Measurements from ENCODE around the gene ADAMTSL2. TPM values are rescaled to one million over a fixed set of nuclear protein-coding genes. Genes with fewer than 3 reads are reported as not detected.

ADAMTSL2 gene
- total and polyA plus RNA-seq, 4 donors: 0.38 to 20.9 (median 1.9) TPM; not detected in 1

DNA sequence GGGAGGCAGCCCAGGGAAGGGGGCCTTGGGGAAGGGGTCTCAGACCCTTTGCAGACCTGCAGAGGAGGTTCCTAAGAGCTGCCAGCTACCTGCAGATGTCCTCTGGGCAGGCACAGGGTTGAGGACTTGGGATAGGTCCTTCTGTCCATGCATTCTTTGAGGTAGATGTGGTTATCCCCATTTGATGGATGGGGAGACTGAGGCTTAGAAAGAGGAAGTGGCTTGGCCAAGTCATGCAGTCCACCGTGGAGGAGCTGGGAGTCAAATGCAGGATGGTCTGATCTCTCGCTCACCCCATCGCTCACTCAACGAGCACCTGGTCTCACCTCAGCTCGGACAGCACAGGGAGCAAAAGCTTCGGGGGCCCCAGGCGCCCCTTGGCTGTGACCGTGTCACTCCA, 20.2 kb downstream of the ADAMTSL2 start:
- DNase-seq: no peak
- Histone ChIP-seq H3K4me3 (ENCODE audit: low read length in 2 of 2) (no peak overlapping the region), H3K9me3 (ENCODE audit: control insufficient read depth, low read length) (no peaks in the 10 kb centered on the region), H3K27me3 (ENCODE audit: control insufficient read depth in 1 of 2, insufficient read depth in 2 of 2, low read length in 1 of 2) (no peaks in the 10 kb centered on the region), H3K27ac (ENCODE audit: low read depth in 1 of 2, low read length in 2 of 2) (no peak overlapping the region), H3K36me3 (ENCODE audit: control insufficient read depth in 1 of 2, insufficient read depth in 2 of 2, low read length in 1 of 2) (no peaks in the 10 kb centered on the region), H3K4me1 (ENCODE audit: control insufficient read depth in 1 of 2, insufficient read depth in 2 of 2, low read length in 2 of 2) (no peaks in the 10 kb centered on the region)
- ATAC-seq (ENCODE audit: low FRiP score): no peak
- 90 to 96% methylated on average over 8 of the region's 8 CpGs for WGBS, 2 donors
- intact Hi-C loops (cut with DNase I): no loop called here

DNA sequence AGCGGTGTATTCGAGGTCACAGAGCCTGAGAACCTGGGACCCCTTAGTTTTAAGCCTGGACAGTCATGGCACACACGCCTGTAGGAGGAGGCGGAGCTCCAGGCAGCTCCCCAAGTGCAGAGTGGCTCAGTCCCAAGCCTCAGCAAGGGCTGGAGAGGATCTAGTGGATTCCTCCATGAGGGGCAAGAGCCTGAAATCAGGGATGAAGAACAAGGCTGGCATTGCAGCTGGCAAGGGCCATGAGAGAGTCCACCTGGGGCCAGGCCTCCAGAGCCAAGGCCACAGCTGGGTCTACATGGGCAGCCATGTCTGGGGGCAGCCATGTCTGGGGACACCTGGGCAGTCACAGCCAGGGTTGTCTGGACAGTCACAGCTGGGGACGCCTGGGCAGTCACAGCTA, 21.9 kb downstream of the ADAMTSL2 start:
- Histone ChIP-seq H3K36me3 (ENCODE audit: control insufficient read depth in 1 of 2, insufficient read depth in 2 of 2, low read length in 1 of 2) (no peaks in the 10 kb centered on the region), H3K27me3 (ENCODE audit: control insufficient read depth in 1 of 2, insufficient read depth in 2 of 2, low read length in 1 of 2) (no peaks in the 10 kb centered on the region), H3K9me3 (ENCODE audit: control insufficient read depth, low read length) (no peaks in the 10 kb centered on the region), H3K4me3 (ENCODE audit: low read length in 2 of 2) (no peak overlapping the region), H3K27ac (ENCODE audit: low read depth in 1 of 2, low read length in 2 of 2) (no peak overlapping the region), H3K4me1 (ENCODE audit: control insufficient read depth in 1 of 2, insufficient read depth in 2 of 2, low read length in 2 of 2) (no peaks in the 10 kb centered on the region)
- DNase-seq: no peak
- no peak for ATAC-seq (ENCODE audit: low FRiP score)
- 92% methylated on average over 5 of the region's 5 CpGs for WGBS, 2 donors
- intact Hi-C loops (cut with DNase I): no loop called here

DNA sequence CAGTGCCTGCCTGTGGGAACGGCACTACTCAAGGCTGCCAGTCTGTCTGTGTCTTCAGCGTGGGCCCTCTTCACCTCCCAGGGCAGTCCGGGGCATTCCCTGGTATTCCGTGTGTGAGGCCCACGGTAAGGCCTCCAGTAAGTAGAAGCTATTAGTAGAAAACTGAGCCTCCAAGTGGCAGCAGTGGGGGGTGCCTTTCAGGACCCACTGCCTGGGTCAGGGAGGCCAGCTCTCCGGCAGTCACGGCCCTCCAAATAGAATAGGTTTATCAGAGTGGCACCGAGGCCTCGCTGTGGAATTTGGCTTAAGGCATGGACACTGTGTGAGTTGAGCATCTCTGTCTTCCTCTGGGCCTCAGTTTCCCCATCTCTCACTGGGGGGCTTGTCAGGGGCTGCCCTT, 23.1 kb downstream of the ADAMTSL2 start:
- Histone ChIP-seq H3K27me3 (ENCODE audit: control insufficient read depth in 1 of 2, insufficient read depth in 2 of 2, low read length in 1 of 2) (no peaks in the 10 kb centered on the region), H3K36me3 (ENCODE audit: control insufficient read depth in 1 of 2, insufficient read depth in 2 of 2, low read length in 1 of 2) (no peaks in the 10 kb centered on the region), H3K4me1 (ENCODE audit: control insufficient read depth in 1 of 2, insufficient read depth in 2 of 2, low read length in 2 of 2) (no peaks in the 10 kb centered on the region), H3K27ac (ENCODE audit: low read depth in 1 of 2, low read length in 2 of 2) (no peak overlapping the region), H3K4me3 (ENCODE audit: low read length in 2 of 2) (no peak overlapping the region), H3K9me3 (ENCODE audit: control insufficient read depth, low read length) (no peaks in the 10 kb centered on the region)
- WGBS, 2 donors: 95 to 97% methylated on average over 9 of the region's 9 CpGs
- ATAC-seq (ENCODE audit: low FRiP score) (no peak), DNase-seq (no peak)
- intact Hi-C loops (cut with DNase I): no loop called here

DNA sequence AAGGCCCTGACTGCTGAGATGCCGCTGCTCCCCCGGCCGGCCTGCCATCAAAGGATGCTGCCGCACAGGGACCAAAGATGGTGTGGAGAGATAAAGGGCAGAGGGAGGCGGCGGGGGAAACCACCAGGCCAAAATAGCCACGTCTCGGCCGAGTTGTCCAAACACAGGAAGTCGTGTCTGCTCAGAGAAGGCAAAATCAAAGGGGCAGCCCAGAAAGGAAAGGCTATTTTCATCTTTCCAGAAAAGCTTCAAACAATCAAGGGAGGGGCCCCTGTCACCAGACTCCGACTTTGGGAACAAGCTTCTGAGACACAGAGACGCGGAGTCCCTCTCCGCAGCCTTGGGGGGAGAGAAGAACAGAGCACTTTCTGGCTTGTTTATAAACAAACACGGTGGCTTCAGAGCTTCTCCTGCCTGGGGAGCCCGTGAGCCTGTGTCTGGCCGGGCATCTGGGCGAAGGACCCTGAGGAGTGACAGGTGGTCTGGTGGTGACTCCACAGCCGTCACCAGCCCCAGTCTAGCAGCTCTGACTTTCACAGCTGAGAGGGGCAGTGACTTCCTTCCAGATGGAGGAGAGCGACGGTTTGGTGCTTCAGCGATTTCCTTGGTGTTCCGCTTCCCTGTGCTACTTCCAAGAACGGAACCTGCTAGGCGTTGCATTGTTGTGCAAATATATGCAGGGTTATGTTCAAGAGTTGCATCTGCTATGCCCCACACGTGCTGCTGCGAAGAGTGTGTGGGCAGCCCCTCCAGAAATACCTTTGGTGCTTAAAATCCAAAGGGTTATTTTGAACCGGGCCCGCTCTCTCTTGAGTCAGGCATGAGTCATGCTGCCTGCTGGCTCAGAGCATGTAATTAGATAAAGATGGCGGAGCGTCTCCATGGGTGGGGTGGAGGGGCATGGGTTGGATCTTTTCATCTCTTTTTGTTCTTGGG, 24.0 kb downstream of the ADAMTSL2 start:
- no peaks in the 10 kb centered on the region for H3K36me3 ChIP-seq (ENCODE audit: control insufficient read depth in 1 of 2, insufficient read depth in 2 of 2, low read length in 1 of 2)
- H3K9me3 ChIP-seq (ENCODE audit: control insufficient read depth, low read length): no peaks in the 10 kb centered on the region
- ATAC-seq (ENCODE audit: low FRiP score) (peak; percentile 78), DNase-seq (no peak)
- intact Hi-C loops (cut with DNase I): no loop called here
- no peaks in the 10 kb centered on the region for H3K4me1 ChIP-seq (ENCODE audit: control insufficient read depth in 1 of 2, insufficient read depth in 2 of 2, low read length in 2 of 2)
- H3K27ac ChIP-seq (ENCODE audit: low read depth in 1 of 2, low read length in 2 of 2): no peak overlapping the region
- no peaks in the 10 kb centered on the region for H3K27me3 ChIP-seq (ENCODE audit: control insufficient read depth in 1 of 2, insufficient read depth in 2 of 2, low read length in 1 of 2)
- WGBS, 2 donors: 17 to 21% methylated on average over 31 of the region's 31 CpGs
- H3K4me3 ChIP-seq (ENCODE audit: low read length in 2 of 2): no peak overlapping the region

DNA sequence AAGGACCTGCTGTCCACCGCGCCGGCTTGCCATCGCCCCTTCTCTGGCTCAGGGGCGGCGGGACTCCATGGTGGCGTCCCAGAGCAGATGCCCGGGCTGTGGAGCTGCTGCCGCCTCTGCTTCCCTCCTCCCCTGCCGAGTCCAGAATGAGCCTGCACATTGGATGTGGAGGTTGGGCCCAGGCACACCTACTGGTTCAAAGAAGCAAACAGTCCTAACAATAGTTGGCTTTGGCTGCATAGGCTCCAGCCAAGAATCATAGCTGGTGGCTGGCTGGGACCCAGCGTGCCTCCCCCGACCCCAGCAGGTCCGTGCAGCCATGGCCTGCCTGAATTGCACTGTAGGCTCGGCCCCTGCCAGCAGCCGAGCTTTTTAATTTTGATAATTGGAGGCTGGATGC, 25.8 kb downstream of the ADAMTSL2 start:
- WGBS, 2 donors: 25 to 31% methylated on average over 15 of the region's 15 CpGs
- ATAC-seq (ENCODE audit: low FRiP score): no peak
- H3K27me3 ChIP-seq (ENCODE audit: control insufficient read depth in 1 of 2, insufficient read depth in 2 of 2, low read length in 1 of 2): no peaks in the 10 kb centered on the region
- H3K4me1 ChIP-seq (ENCODE audit: control insufficient read depth in 1 of 2, insufficient read depth in 2 of 2, low read length in 2 of 2): no peaks in the 10 kb centered on the region
- intact Hi-C loops (cut with DNase I): no loop called here
- no peak for DNase-seq
- no peaks in the 10 kb centered on the region for H3K9me3 ChIP-seq (ENCODE audit: control insufficient read depth, low read length)
- no peak overlapping the region for H3K4me3 ChIP-seq (ENCODE audit: low read length in 2 of 2)
- no peaks in the 10 kb centered on the region for H3K36me3 ChIP-seq (ENCODE audit: control insufficient read depth in 1 of 2, insufficient read depth in 2 of 2, low read length in 1 of 2)
- H3K27ac ChIP-seq (ENCODE audit: low read depth in 1 of 2, low read length in 2 of 2): no peak overlapping the region

DNA sequence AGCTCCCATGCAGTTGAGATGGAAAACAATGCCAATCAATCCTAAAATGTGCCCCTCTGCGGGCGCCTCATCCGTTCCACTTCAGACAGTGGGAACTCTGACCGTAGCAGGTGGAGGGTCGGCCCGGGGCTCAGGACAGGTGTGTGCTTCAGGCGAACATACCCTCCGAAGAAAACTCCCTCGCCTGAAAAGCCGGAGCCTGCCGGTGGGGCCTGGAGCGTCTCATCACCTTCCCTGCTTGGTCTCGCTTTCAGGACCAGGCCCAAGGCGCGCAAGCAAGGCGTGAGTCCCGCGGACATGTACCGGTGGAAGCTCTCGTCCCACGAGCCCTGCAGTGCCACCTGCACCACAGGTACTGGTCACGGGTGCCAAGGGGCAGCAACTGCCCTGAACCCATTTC, 26.4 kb downstream of the ADAMTSL2 start:
- 95 to 97% methylated on average over 22 of the region's 22 CpGs for WGBS, 2 donors
- Histone ChIP-seq H3K4me1 (ENCODE audit: control insufficient read depth in 1 of 2, insufficient read depth in 2 of 2, low read length in 2 of 2) (no peaks in the 10 kb centered on the region), H3K27ac (ENCODE audit: low read depth in 1 of 2, low read length in 2 of 2) (no peak overlapping the region), H3K4me3 (ENCODE audit: low read length in 2 of 2) (no peak overlapping the region), H3K36me3 (ENCODE audit: control insufficient read depth in 1 of 2, insufficient read depth in 2 of 2, low read length in 1 of 2) (no peaks in the 10 kb centered on the region), H3K9me3 (ENCODE audit: control insufficient read depth, low read length) (no peaks in the 10 kb centered on the region), H3K27me3 (ENCODE audit: control insufficient read depth in 1 of 2, insufficient read depth in 2 of 2, low read length in 1 of 2) (no peaks in the 10 kb centered on the region)
- no peak for DNase-seq
- ATAC-seq (ENCODE audit: low FRiP score): no peak
- intact Hi-C loops (cut with DNase I): no loop called here

DNA sequence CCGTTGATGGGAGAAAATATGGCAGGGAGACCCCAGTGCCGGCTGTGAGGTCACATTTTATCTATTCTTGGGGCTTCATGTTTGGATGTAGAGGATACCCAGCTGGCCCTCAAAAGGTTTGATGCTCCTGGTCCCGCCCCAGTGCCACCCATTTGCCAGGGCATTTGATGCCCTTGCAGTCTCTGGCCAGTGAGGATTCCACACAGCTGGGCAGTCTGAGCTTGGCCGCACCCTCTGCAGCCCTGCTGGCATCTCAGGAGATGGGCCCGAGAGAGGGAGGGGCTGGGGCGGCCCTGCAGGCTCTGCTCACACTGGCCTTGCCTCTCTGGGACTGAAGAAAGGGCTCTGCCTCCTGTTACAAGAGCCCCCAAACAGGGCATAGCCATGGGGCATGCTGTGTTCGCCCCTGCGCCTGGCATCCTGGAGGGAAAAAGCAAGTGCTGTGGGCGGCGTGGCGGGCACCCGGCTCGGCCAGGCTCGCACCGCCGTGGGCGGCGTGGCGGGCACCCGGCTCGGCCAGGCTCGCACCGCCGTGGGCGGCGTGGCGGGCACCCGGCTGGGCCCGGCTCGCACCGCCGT, 27.6 kb downstream of the ADAMTSL2 start:
- Histone ChIP-seq H3K27ac (ENCODE audit: low read depth in 1 of 2, low read length in 2 of 2) (no peak overlapping the region), H3K4me3 (ENCODE audit: low read length in 2 of 2) (no peak overlapping the region), H3K4me1 (ENCODE audit: control insufficient read depth in 1 of 2, insufficient read depth in 2 of 2, low read length in 2 of 2) (no peaks in the 10 kb centered on the region), H3K9me3 (ENCODE audit: control insufficient read depth, low read length) (no peaks in the 10 kb centered on the region), H3K36me3 (ENCODE audit: control insufficient read depth in 1 of 2, insufficient read depth in 2 of 2, low read length in 1 of 2) (no peaks in the 10 kb centered on the region), H3K27me3 (ENCODE audit: control insufficient read depth in 1 of 2, insufficient read depth in 2 of 2, low read length in 1 of 2) (no peaks in the 10 kb centered on the region)
- intact Hi-C loops (cut with DNase I): no loop called here
- ATAC-seq (ENCODE audit: low FRiP score) (no peak), DNase-seq (no peak)
- 81 to 89% methylated on average over 24 to 32 of the region's 32 CpGs for WGBS, 2 donors

DNA sequence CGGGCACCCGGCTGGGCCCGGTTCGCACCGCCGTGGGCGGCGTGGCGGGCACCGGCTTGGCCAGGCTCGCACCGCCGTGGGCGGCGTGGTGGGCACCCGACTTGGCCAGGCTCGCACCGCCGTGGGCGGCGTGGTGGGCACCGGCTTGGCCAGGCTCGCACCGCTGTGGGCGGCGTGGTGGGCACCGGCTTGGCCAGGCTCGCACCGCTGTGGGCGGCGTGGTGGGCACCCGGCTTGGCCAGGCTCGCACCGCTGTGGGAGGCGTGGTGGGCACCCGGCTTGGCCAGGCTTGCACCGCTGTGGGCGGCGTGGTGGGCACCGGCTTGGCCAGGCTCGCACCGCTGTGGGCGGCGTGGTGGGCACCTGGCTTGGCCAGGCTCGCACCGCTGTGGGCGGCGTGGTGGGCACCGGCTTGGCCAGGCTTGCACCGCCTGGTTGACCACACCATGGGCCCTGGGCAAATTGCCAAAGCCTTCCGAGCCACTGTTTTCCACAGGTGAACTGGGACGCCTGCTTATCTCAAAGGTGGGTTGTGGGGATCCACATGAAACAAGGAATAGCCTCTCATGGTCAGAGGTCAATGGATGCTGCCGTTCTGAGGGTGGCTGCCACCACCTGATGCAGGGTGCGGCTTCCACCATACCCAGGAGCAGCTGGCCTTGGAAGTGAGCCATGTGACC, 28.2 kb downstream of the ADAMTSL2 start:
- no peaks in the 10 kb centered on the region for H3K27me3 ChIP-seq (ENCODE audit: control insufficient read depth in 1 of 2, insufficient read depth in 2 of 2, low read length in 1 of 2)
- H3K9me3 ChIP-seq (ENCODE audit: control insufficient read depth, low read length): no peaks in the 10 kb centered on the region
- 92 to 94% methylated on average over 30 to 54 of the region's 54 CpGs for WGBS, 2 donors
- no peaks in the 10 kb centered on the region for H3K4me1 ChIP-seq (ENCODE audit: control insufficient read depth in 1 of 2, insufficient read depth in 2 of 2, low read length in 2 of 2)
- ATAC-seq (ENCODE audit: low FRiP score): no peak
- no peak for DNase-seq
- H3K27ac ChIP-seq (ENCODE audit: low read depth in 1 of 2, low read length in 2 of 2): no peak overlapping the region
- intact Hi-C loops (cut with DNase I): no loop called here
- no peak overlapping the region for H3K4me3 ChIP-seq (ENCODE audit: low read length in 2 of 2)
- H3K36me3 ChIP-seq (ENCODE audit: control insufficient read depth in 1 of 2, insufficient read depth in 2 of 2, low read length in 1 of 2): no peaks in the 10 kb centered on the region

All from aorta (tissue), 5 donors.